Activated gamma-delta T cell treated with Interleukin-2 at 50 U/mL for 16 hours (primary cell): Measurements from ENCODE around the gene DHX32.

Experiments used
- DNase-seq: peaks from one replicate; pipeline ENCODE4 v3.0.0-alpha.2; 2020

Gene DHX32

GRCh38 chr10:125801574-125801973 is 79.5 kb downstream of the DHX32 start:
- no peak for DNase-seq

GRCh38 chr10:125799451-125800182 is 81.5 kb downstream of the DHX32 start:
- no peak for DNase-seq

DNA sequence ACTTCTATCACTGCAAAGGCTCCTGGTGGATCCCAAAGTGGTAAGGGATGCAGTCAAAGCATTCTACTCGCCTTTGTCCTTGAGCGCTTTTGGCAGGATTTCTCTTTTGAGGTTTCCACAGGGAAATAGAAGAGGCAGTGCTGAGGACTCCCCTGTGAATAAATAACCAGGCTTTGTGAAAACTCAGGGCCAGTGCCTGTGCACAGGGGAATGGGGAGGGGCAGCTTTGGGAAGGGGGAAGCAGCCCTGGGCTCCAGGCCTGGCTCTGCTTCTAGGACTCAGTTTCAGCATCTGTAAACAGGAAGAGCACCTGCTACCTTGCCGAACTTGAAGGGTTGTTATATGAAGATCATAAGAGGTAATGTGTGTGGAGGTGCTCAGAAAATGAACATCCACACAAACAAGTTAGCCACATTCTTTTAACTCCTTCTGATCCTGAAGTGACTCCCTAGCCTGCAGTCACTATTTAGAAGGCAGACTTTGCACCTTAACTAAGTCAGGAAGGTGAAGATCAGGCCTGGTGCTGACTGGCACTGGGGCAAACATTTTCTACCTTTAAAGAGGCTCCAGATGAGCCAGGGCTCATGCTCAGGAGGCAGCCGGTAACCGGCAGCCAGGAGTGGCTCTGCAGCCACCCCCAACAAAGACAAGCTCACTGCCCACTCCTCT is 83.0 kb downstream of the DHX32 start:
- DNase-seq = no peak

DNA sequence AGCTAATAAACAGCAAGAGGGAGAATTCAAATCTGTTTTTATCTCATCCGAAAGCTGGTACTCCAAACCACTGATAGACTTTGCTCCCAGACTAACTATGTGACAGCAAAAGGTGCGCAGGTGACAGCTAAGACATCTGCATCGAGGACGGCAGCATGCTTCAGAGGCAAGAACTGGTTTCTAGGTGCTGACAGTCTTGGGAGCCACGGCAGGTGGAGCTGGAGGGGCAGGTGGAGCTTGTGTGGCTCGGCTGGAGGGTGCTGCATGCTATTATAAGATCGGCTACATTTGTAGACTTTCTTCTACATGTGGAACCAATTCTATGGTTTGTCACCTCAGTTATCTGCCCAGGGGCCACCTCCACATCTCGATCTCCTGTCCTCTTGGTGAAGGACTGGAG is 83.7 kb downstream of the DHX32 start:
- DNase-seq = no peak

DNA sequence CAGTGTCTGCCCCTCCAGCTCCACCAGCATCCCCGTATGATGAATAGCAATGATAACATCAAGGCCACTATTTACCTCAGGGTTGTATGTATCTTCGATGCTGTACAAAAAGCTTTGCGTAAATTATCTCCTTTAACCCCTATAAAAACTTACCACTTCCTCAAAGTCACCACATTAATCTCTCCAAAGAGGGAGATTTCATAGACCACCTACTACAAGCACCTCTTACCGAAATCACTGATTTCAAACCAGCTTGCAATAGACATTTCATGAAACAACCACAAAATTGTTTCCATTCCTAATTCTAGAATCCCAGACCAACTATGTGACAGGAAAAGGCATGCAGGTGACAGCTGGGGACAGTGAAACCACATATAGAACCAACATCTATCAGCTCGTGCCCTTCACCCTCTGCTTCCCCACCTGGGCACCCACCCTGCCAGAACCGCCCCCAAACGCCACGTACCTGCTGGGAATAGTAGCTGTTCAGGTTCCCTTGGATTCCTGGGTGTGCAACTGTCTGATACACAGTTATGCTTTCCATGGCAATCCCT is 85.4 kb downstream of the DHX32 start:
- no peak for DNase-seq

DNA sequence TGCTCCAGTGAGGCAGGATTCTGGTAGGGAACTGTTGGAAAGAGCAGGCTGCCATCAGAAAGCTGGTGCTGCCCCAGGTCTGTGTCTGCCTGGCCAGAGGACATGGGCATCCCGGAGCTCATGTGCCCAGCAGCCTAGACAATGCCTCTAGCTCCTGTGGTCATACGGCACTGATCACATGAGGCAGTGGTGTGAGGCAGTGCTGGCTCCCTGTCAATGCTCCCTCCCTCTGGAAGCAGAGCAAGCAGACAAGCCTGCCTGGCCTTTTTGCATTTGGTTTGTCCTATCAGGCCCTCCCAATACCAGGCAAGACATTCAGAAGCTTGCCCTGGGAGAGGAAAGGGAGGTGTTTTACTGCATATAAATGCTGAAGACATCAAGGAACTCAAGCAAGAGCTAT is 86.0 kb downstream of the DHX32 start:
- DNase-seq = no peak

- no peak for DNase-seq
Measured at GRCh38 chr10:125792342-125793300, 88.5 kb downstream of the DHX32 start.

DNA sequence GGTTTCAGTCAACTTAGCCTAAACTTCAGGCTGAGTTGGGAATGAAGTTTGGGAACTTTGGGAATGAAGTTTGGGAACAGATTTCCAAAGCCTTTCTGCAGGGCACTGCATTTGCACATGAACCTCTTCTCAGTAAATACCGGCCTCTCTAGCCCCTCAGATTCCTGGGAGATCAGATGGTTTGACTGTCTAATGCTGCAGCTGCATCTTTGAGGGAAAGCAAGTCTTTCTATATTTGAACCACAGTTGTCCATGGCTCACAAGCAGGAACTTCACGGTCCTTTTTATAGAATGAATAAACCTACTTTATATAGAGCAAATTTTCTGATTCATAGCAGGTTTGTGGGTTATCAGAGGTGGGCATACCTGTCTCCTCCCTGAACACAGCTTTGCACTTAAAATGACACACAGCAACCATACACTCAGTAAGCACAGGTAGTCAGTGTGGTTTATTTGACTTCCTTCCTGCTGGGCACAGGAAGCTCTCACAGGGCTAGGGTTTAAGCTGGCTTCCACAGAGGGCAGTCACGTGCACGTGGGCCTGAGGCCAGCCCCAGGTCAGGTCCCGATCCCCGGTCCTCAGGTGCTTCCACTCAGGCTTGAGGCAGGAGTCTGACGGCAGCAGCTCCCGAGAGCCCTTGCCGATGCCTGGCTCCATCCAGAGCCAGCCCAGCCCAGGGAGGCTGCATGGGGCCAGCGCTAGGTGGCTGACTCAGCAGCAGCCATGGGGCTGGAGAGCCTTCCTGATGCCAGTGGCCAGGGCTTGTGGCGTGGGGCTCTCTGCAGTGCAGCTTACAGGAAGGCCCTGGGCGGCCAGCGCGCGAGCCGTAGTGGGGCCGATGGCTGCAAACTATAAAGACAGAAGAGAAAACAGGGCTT is 92.7 kb downstream of the DHX32 start:
- no peak for DNase-seq
